ENCODE results near the gene FICD.

The FICD gene

DNA sequence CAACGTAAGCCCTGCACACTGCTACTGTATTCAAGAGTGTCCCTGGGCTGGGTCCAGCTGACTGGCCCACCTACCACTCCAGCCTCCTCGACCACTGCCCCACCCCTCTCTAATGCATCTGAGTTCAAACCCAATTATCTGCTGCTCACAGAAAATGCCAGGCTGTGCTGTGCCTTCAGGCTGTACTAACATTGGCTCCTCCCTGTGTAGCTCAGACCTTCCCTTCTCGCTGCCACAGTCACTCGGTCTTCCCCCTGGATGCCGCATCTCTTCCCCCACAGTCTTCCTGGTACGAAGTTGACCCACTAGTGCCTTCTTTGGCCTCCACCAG is 12.1 kb downstream of the FICD start:
- TF ChIP-seq PAX5 (IDR thresholded peaks at IDR 0.05; ENCODE audit: insufficient read depth, low read length, severe bottlenecking), result no peak
- no peak for TF ChIP-seq POLR2AphosphoS5 (IDR thresholded peaks at IDR 0.05; ENCODE audit: low read depth, low read length)
- TF ChIP-seq SPI1 (IDR thresholded peaks at IDR 0.05; ENCODE audit: low read depth, low read length), result no peak
- TF ChIP-seq TAF1 (IDR thresholded peaks at IDR 0.05; ENCODE audit: low read depth, low read length), result no peak
- TF ChIP-seq POU2F2 (IDR thresholded peaks at IDR 0.05; ENCODE audit: low read depth, low read length), result no peak
- no peak for TF ChIP-seq POLR2A (IDR thresholded peaks at IDR 0.05; ENCODE audit: low read depth, low read length)
- no peak for DNase-seq (ENCODE audit: insufficient read length, low spot score)
- no peak for FAIRE-seq

DNA sequence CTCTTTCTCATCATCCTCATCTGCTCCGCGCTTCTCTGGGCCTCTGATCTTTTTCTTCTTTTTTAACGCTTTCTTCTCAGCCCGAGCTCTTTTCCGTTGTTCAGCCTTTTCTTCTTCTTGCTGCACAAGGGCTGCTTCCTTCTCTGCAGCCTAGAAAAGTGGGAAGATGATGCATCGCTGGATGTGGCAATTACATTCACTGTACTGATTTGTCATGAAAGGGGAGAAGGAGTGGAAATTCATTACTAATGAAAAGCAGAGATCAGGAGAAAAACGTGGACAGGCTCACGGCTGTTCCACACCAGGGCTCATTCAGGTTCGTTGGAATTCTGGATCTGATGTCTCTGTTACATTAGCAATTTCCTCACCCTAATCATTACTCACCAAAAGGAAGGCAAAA is 15.1 kb downstream of the FICD start:
- FAIRE-seq, result no peak
- TF ChIP-seq TAF1 (IDR thresholded peaks at IDR 0.05; ENCODE audit: low read depth, low read length) (no peak), POLR2A (IDR thresholded peaks at IDR 0.05; ENCODE audit: low read depth, low read length) (no peak), POU2F2 (IDR thresholded peaks at IDR 0.05; ENCODE audit: low read depth, low read length) (no peak), SPI1 (IDR thresholded peaks at IDR 0.05; ENCODE audit: low read depth, low read length) (no peak), POLR2AphosphoS5 (IDR thresholded peaks at IDR 0.05; ENCODE audit: low read depth, low read length) (no peak), PAX5 (IDR thresholded peaks at IDR 0.05; ENCODE audit: insufficient read depth, low read length, severe bottlenecking) (no peak)

DNA sequence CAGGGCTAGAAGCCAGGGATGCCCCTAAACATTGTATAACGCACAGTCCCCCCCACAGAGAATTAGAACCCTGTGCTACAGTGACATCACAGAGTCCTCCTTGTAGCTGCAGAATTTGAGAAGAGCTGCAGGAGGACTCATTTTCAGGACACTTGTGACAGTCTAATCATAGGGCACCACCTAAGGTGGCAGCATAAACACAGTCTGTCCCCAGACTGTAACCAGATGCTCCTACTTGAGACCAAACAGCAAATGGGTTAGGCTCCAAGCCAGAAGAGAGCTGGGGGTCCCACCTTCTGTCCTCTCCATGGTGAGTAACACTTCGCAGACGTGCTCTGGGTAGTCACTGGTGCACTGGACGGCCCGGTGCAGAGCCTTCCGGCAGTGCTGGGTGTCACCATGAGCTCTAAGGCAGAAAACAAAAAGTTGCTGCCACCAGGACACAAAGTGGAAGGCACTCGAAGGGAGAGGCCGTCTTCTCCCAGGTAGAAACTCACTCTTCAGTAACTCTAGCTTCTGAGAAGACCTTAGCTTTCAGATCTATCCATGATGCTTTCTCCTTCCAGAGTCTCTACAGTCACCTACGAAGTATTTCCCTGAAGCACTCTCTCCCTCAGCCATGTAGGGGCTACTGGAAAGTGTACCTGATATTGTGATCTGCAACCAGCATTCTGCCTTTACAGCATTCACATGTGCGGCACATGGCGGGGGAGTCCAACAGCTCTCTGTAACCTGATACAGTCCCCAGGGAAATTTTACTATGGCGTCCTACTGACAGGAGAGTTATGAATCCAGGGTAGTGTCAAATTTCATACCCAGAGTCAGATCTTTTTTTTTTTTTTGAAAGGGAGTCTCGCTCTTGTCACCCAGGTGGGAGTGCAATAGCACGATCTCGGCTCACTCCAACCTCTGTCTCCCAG is 17.1 kb downstream of the FICD start:
- FAIRE-seq (no peak), DNase-seq (ENCODE audit: insufficient read length, low spot score) (no peak)
- TF ChIP-seq POLR2A (IDR thresholded peaks at IDR 0.05; ENCODE audit: low read depth, low read length) (no peak), POLR2AphosphoS5 (IDR thresholded peaks at IDR 0.05; ENCODE audit: low read depth, low read length) (no peak)

More for the DNA sequence above, 15.1 kb downstream of the FICD start:
- no peak for DNase-seq (ENCODE audit: insufficient read length, low spot score)

DNA sequence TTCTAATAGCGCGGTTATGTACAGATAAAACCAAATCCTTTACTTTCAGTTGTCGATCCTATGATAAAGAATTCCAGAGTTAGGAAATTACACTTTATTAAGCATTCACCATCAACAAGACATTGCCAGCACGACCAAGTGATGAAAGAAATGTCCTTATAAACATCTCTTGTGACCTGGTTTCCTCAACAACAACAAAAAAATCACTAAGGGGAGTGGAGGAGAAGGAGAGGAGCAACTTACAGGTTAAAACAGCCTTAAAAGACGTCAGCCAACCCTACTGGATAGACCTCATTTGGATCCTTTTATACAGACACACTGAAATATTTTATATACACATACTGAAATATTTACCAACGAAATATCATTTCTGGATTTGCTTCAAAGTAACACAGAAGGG is 23.1 kb downstream of the FICD start:
- FAIRE-seq, result no peak
- TF ChIP-seq POU2F2 (IDR thresholded peaks at IDR 0.05; ENCODE audit: low read depth, low read length), result no peak
- TF ChIP-seq PAX5 (IDR thresholded peaks at IDR 0.05; ENCODE audit: insufficient read depth, low read length, severe bottlenecking), result no peak
- no peak for TF ChIP-seq POLR2A (IDR thresholded peaks at IDR 0.05; ENCODE audit: low read depth, low read length)
- no peak for TF ChIP-seq TAF1 (IDR thresholded peaks at IDR 0.05; ENCODE audit: low read depth, low read length)
- DNase-seq (ENCODE audit: insufficient read length, low spot score), result no peak

DNA sequence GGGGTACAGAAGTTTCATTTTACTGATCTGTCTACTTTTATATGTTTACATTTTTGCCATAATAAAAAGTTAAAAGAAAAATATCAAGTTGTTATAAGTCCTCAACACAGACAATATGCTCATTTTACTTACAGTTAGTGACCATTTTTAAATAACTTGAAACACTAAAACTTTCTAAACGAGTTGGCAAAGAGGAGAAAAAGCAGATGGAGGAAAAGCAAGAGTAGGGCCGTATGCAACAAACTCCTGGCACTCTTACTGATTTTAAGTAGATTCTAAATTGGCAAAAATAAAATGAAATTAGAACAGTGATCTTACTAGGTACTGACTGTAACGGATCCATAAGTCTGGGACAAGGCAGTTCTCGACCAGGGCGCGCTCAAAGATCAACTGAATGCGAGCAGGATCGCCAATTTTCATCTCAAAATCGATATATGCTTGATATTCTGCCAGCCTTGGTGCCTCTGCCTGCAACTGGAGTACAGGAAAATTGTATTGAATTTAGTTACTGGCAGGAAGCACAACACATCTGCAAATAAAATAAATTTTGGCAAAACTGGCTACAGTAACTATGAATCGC is 23.6 kb downstream of the FICD start:
- TF ChIP-seq POLR2AphosphoS5 (IDR thresholded peaks at IDR 0.05; ENCODE audit: low read depth, low read length), result no peak
- peak; percentile 26 for FAIRE-seq
- no peak for DNase-seq (ENCODE audit: insufficient read length, low spot score)

DNA sequence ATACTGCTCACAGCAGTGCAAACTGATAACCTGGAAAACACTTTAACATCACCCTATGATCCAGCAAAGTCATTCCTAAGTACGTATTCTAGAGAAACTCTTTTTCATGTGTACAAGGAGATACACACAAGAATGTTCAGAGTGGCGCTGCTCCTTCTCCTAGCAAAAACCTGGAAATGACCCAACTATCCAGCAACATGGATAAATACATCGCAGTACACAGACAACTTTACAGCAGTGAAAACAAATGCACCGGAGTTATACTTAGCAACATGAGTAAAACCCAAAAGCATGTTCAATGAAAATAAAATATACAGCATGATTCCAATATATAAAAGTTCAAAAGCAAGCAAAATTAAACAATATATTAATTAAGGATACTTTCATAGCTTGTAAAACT is 27.2 kb downstream of the FICD start:
- no peak for DNase-seq (ENCODE audit: insufficient read length, low spot score)
- TF ChIP-seq PAX5 (IDR thresholded peaks at IDR 0.05; ENCODE audit: insufficient read depth, low read length, severe bottlenecking) (no peak), POU2F2 (IDR thresholded peaks at IDR 0.05; ENCODE audit: low read depth, low read length) (no peak), SPI1 (IDR thresholded peaks at IDR 0.05; ENCODE audit: low read depth, low read length) (no peak), POLR2AphosphoS5 (IDR thresholded peaks at IDR 0.05; ENCODE audit: low read depth, low read length) (no peak), POLR2A (IDR thresholded peaks at IDR 0.05; ENCODE audit: low read depth, low read length) (no peak)
- FAIRE-seq, result no peak

DNA sequence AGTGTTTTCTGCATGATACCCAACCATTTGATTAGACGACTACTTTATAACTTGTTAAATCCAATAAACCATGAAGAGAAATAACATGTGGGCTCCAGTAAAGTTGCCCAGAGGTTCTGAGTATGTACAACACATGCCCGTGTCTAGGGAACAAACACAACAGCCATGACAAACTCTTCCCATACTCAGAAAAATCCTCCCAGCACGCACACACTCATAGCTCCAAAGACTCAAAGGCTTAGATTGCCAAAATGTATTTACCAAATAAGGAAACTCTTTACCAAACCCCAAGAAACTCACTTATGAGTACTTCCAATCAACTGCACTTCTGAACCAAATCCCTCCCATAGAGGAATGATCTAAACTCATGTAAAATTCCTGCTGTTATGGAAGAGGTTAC is 28.6 kb downstream of the FICD start:
- no peak for DNase-seq (ENCODE audit: insufficient read length, low spot score)
- TF ChIP-seq POLR2A (IDR thresholded peaks at IDR 0.05; ENCODE audit: low read depth, low read length), result no peak
- TF ChIP-seq POLR2AphosphoS5 (IDR thresholded peaks at IDR 0.05; ENCODE audit: low read depth, low read length), result no peak
- TF ChIP-seq SPI1 (IDR thresholded peaks at IDR 0.05; ENCODE audit: low read depth, low read length), result no peak
- no peak for TF ChIP-seq PAX5 (IDR thresholded peaks at IDR 0.05; ENCODE audit: insufficient read depth, low read length, severe bottlenecking)
- TF ChIP-seq POU2F2 (IDR thresholded peaks at IDR 0.05; ENCODE audit: low read depth, low read length), result no peak
- no peak for TF ChIP-seq TAF1 (IDR thresholded peaks at IDR 0.05; ENCODE audit: low read depth, low read length)
- no peak for FAIRE-seq

DNA sequence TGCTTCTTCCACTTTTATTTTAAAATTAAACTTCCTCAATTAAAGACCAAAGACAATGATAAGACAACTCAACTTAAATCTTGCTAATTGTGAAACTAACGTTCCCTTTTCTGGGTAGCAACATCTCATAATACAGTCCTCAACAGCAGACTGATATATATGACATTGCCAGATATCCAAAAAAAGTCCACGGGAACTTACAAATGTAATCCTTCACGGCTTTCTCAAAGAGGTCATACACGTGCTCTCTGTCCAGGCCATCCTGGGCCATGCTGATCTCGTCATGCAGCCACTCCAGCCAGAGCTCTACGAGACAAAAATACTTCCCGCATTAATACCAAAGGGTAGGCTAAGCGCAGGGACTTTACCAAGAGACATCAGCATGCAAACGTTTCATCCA is 32.6 kb downstream of the FICD start:
- no peak for DNase-seq (ENCODE audit: insufficient read length, low spot score)
- TF ChIP-seq POU2F2 (IDR thresholded peaks at IDR 0.05; ENCODE audit: low read depth, low read length) (no peak), PAX5 (IDR thresholded peaks at IDR 0.05; ENCODE audit: insufficient read depth, low read length, severe bottlenecking) (no peak), POLR2AphosphoS5 (IDR thresholded peaks at IDR 0.05; ENCODE audit: low read depth, low read length) (no peak), SPI1 (IDR thresholded peaks at IDR 0.05; ENCODE audit: low read depth, low read length) (no peak), TAF1 (IDR thresholded peaks at IDR 0.05; ENCODE audit: low read depth, low read length) (no peak)
- no peak for FAIRE-seq

DNA sequence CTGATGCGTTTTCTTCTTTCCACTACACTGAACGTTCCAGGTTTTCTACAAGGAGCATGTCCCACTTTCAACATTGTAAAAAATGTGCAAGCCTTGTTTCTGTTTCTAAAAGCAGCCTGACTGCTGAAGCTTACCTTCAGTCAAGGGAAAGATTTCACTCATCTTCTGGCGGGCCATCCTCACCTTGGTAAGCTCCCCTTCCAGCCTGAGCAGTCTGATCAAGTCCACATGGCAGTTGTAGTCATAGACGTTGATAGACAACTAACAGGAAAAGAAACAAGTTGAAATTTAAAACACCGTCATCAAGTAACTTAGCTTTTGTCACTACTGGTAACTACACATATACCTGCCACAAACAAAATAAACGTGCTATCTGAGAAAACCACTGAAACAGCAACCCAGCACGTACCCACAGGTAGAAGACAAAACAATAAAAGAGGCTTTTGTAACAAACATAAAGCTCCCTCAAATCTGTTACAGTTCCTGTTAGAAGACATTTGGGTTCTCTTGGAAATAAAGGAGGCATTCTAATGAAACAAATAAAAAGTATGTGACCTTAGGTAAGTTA is 34.0 kb downstream of the FICD start:
- peak; percentile 65 for FAIRE-seq
- no peak for DNase-seq (ENCODE audit: insufficient read length, low spot score)
- TF ChIP-seq SPI1 (IDR thresholded peaks at IDR 0.05; ENCODE audit: low read depth, low read length) (no peak), POU2F2 (IDR thresholded peaks at IDR 0.05; ENCODE audit: low read depth, low read length) (no peak), PAX5 (IDR thresholded peaks at IDR 0.05; ENCODE audit: insufficient read depth, low read length, severe bottlenecking) (no peak), POLR2AphosphoS5 (IDR thresholded peaks at IDR 0.05; ENCODE audit: low read depth, low read length) (no peak)

DNA sequence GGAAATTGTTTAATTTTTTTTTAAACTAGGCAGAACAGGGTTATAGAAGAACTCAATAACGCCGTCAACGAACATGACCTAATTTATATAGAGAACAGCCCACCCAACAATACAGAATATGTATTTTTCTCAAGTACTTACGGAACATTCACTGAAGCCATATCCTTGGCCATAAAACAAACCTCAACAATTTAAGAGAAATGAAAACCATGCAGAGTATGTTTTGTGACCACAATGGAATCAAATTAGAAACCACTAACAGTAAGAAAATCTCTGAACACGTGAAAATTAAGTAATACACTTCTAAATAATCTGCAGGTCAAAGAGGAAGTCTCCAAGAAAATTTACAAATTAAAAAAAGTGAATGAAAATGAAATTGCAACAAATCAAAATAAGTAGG is 36.5 kb downstream of the FICD start:
- FAIRE-seq (no peak), DNase-seq (ENCODE audit: insufficient read length, low spot score) (no peak)
- TF ChIP-seq POU2F2 (IDR thresholded peaks at IDR 0.05; ENCODE audit: low read depth, low read length) (no peak), TAF1 (IDR thresholded peaks at IDR 0.05; ENCODE audit: low read depth, low read length) (no peak), PAX5 (IDR thresholded peaks at IDR 0.05; ENCODE audit: insufficient read depth, low read length, severe bottlenecking) (no peak), POLR2A (IDR thresholded peaks at IDR 0.05; ENCODE audit: low read depth, low read length) (no peak), POLR2AphosphoS5 (IDR thresholded peaks at IDR 0.05; ENCODE audit: low read depth, low read length) (no peak), SPI1 (IDR thresholded peaks at IDR 0.05; ENCODE audit: low read depth, low read length) (no peak)
